ENCODE data around the gene ITGA1. TPM values are rescaled to one million over a fixed set of nuclear protein-coding genes. Genes with fewer than 3 reads are reported as not detected.

ITGA1 gene
- polyA plus RNA-seq, 1 donor (not counting 4 experiments of a cell fraction or from before 2014, with no cell fraction given), result 1.4 TPM

- H2AFZ ChIP-seq (ENCODE audit: control insufficient read depth, low read length), result no peak overlapping the region
- FAIRE-seq (no peak), DNase-seq (ENCODE audit: low read depth, low spot score) (no peak)
- no peak overlapping the region for H3K9ac ChIP-seq (ENCODE audit: control insufficient read depth, extremely low read depth, insufficient read depth, low read length)
- TF ChIP-seq EZH2 (IDR thresholded peaks at IDR 0.05; ENCODE audit: low read length), result no peak
- no peak for TF ChIP-seq CTCF (optimal IDR thresholded peaks at IDR 0.05 in 1 of 3, IDR thresholded peaks at IDR 0.05 in 1 of 3, conservative IDR thresholded peaks at IDR 0.05 in 1 of 3; ENCODE audit: extremely low read depth in 1 of 3, insufficient read depth in 2 of 3, low read length in 3 of 3)
- no peaks in the 10 kb centered on the region for H3K79me2 ChIP-seq (ENCODE audit: control insufficient read depth, insufficient read depth, low read length)
- H3K9me1 ChIP-seq (ENCODE audit: control insufficient read depth, extremely low read depth, insufficient read depth, low read length), result no peaks in the 10 kb centered on the region
- H3K27ac ChIP-seq (ENCODE audit: control insufficient read depth, insufficient read depth, low read length), result no peak overlapping the region
- no peaks in the 10 kb centered on the region for H3K27me3 ChIP-seq (ENCODE audit: control insufficient read depth, extremely low read depth, insufficient read depth, low read length)
- H3K4me1 ChIP-seq (ENCODE audit: control insufficient read depth, extremely low read depth, insufficient read depth, low read length), result no peaks in the 10 kb centered on the region
- H3K4me3 ChIP-seq (ENCODE audit: control insufficient read depth in 2 of 3, extremely low read depth in 1 of 3, insufficient read depth in 2 of 3, low read depth in 1 of 3, low read length in 3 of 3), result no peak overlapping the region
- dilution Hi-C loops (cut with MboI; ENCODE audit: extremely low pct_ligation_motif_present, low sequenced_read_pairs), result no loop called here
- H3K36me3 ChIP-seq (ENCODE audit: control insufficient read depth in 2 of 2, extremely low read depth in 1 of 2, insufficient read depth in 2 of 2, low read length in 2 of 2), result no peaks in the 10 kb centered on the region
- no peaks in the 10 kb centered on the region for H3K9me3 ChIP-seq (ENCODE audit: control insufficient read depth, low read depth, low read length)
- H4K20me1 ChIP-seq (ENCODE audit: control insufficient read depth, extremely low read depth, insufficient read depth, low read length), result no peaks in the 10 kb centered on the region
- H3K4me2 ChIP-seq (ENCODE audit: control insufficient read depth, extremely low read depth, insufficient read depth, low read depth, low read length), result no peak overlapping the region
Measured at GRCh38 chr5:52853650-52854049, 65.9 kb downstream of the ITGA1 start.

- H3K4me1 ChIP-seq (ENCODE audit: control insufficient read depth, extremely low read depth, insufficient read depth, low read length), result no peaks in the 10 kb centered on the region
- H3K79me2 ChIP-seq (ENCODE audit: control insufficient read depth, insufficient read depth, low read length), result no peaks in the 10 kb centered on the region
- FAIRE-seq, result no peak
- H3K36me3 ChIP-seq (ENCODE audit: control insufficient read depth in 2 of 2, extremely low read depth in 1 of 2, insufficient read depth in 2 of 2, low read length in 2 of 2), result no peaks in the 10 kb centered on the region
- no peak overlapping the region for H2AFZ ChIP-seq (ENCODE audit: control insufficient read depth, low read length)
- no peaks in the 10 kb centered on the region for H3K9me1 ChIP-seq (ENCODE audit: control insufficient read depth, extremely low read depth, insufficient read depth, low read length)
- H3K9me3 ChIP-seq (ENCODE audit: control insufficient read depth, low read depth, low read length), result no peaks in the 10 kb centered on the region
- H3K4me3 ChIP-seq (ENCODE audit: control insufficient read depth in 2 of 3, extremely low read depth in 1 of 3, insufficient read depth in 2 of 3, low read depth in 1 of 3, low read length in 3 of 3), result no peak overlapping the region
- H3K27me3 ChIP-seq (ENCODE audit: control insufficient read depth, extremely low read depth, insufficient read depth, low read length), result no peaks in the 10 kb centered on the region
- dilution Hi-C loops (cut with MboI; ENCODE audit: extremely low pct_ligation_motif_present, low sequenced_read_pairs), result no loop called here
- H3K4me2 ChIP-seq (ENCODE audit: control insufficient read depth, extremely low read depth, insufficient read depth, low read depth, low read length), result no peak overlapping the region
- no peaks in the 10 kb centered on the region for H4K20me1 ChIP-seq (ENCODE audit: control insufficient read depth, extremely low read depth, insufficient read depth, low read length)
- no peak for TF ChIP-seq EZH2 (IDR thresholded peaks at IDR 0.05; ENCODE audit: low read length)
- TF ChIP-seq CTCF (optimal IDR thresholded peaks at IDR 0.05 in 1 of 3, IDR thresholded peaks at IDR 0.05 in 1 of 3, conservative IDR thresholded peaks at IDR 0.05 in 1 of 3; ENCODE audit: extremely low read depth in 1 of 3, insufficient read depth in 2 of 3, low read length in 3 of 3), result no peak
- no peak overlapping the region for H3K27ac ChIP-seq (ENCODE audit: control insufficient read depth, insufficient read depth, low read length)
- DNase-seq (ENCODE audit: low read depth, low spot score), result no peak
- H3K9ac ChIP-seq (ENCODE audit: control insufficient read depth, extremely low read depth, insufficient read depth, low read length), result no peak overlapping the region
Measured at GRCh38 chr5:52854301-52854700, 66.6 kb downstream of the ITGA1 start.
